ENCODE data around the gene FAM3B. TPM values are rescaled to one million over a fixed set of nuclear protein-coding genes. Genes with fewer than 3 reads are reported as not detected.

The FAM3B gene
- polyA plus RNA-seq, 1 donor from 2014 or later: not detected

DNA sequence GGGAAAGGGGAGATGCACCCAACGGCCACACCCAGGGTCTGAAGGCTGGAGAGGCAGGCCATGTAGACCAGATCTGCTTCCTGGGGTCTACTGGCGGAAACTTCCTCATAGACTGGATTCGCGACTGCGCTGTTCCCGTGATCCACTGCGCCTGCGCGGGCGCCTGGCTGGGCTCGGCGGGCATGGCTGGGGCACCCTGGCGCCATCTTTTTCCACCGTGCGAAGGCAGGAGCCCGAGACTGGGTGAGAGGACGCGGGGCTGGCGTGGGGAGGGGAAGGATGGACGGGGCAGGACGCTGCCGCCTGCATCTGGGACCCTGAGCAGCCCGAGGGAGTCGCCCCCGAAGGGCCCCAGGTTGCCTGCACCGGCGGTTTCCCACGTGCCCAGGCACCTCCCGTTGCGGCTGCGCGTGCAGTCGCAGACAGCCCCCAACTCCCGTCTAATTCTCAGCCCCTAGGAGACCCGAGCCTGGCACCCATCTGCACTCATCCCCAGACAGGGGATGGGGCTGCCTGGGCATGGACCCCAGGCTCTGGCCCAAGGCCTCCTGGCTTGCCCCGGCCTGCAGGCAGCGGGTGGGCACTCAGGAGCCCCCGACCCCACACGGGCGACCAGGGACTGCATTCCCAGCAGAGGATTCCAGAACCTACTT, 12.4 kb upstream of the FAM3B start:
- no peak overlapping the region for H3K27ac ChIP-seq (ENCODE audit: low read length)
- no peak overlapping the region for H3K4me3 ChIP-seq (ENCODE audit: low read length)
- H2AFZ ChIP-seq (ENCODE audit: low read depth, low read length): no peak overlapping the region
- H3K4me2 ChIP-seq (ENCODE audit: low read length): no peak overlapping the region
- no peak overlapping the region for H3K9ac ChIP-seq (ENCODE audit: low read length)
- H4K20me1 ChIP-seq (ENCODE audit: insufficient read depth): no peaks in the 10 kb centered on the region
- TF ChIP-seq EP300 (conservative IDR thresholded peaks at IDR 0.05; ENCODE audit: poor library complexity, severe bottlenecking): no peak
- no peak for TF ChIP-seq RAD21 (conservative IDR thresholded peaks at IDR 0.05)
- no peak for TF ChIP-seq POLR2AphosphoS5 (IDR thresholded peaks at IDR 0.05)
- TF ChIP-seq MXI1 (conservative IDR thresholded peaks at IDR 0.05; ENCODE audit: poor library complexity, severe bottlenecking): no peak
- TF ChIP-seq, protein P1, sequence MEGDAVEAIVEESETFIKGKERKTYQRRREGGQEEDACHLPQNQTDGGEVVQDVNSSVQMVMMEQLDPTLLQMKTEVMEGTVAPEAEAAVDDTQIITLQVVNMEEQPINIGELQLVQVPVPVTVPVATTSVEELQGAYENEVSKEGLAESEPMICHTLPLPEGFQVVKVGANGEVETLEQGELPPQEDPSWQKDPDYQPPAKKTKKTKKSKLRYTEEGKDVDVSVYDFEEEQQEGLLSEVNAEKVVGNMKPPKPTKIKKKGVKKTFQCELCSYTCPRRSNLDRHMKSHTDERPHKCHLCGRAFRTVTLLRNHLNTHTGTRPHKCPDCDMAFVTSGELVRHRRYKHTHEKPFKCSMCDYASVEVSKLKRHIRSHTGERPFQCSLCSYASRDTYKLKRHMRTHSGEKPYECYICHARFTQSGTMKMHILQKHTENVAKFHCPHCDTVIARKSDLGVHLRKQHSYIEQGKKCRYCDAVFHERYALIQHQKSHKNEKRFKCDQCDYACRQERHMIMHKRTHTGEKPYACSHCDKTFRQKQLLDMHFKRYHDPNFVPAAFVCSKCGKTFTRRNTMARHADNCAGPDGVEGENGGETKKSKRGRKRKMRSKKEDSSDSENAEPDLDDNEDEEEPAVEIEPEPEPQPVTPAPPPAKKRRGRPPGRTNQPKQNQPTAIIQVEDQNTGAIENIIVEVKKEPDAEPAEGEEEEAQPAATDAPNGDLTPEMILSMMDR (IDR thresholded peaks at IDR 0.05; ENCODE audit: poor library complexity, severe bottlenecking): no peak
- TF ChIP-seq, protein P2, sequence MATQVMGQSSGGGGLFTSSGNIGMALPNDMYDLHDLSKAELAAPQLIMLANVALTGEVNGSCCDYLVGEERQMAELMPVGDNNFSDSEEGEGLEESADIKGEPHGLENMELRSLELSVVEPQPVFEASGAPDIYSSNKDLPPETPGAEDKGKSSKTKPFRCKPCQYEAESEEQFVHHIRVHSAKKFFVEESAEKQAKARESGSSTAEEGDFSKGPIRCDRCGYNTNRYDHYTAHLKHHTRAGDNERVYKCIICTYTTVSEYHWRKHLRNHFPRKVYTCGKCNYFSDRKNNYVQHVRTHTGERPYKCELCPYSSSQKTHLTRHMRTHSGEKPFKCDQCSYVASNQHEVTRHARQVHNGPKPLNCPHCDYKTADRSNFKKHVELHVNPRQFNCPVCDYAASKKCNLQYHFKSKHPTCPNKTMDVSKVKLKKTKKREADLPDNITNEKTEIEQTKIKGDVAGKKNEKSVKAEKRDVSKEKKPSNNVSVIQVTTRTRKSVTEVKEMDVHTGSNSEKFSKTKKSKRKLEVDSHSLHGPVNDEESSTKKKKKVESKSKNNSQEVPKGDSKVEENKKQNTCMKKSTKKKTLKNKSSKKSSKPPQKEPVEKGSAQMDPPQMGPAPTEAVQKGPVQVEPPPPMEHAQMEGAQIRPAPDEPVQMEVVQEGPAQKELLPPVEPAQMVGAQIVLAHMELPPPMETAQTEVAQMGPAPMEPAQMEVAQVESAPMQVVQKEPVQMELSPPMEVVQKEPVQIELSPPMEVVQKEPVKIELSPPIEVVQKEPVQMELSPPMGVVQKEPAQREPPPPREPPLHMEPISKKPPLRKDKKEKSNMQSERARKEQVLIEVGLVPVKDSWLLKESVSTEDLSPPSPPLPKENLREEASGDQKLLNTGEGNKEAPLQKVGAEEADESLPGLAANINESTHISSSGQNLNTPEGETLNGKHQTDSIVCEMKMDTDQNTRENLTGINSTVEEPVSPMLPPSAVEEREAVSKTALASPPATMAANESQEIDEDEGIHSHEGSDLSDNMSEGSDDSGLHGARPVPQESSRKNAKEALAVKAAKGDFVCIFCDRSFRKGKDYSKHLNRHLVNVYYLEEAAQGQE (IDR thresholded peaks at IDR 0.05; ENCODE audit: borderline replicate concordance): no peak
- no peak for TF ChIP-seq EZH2 (IDR thresholded peaks at IDR 0.05; ENCODE audit: borderline replicate concordance, insufficient read depth, low read length, poor library complexity, severe bottlenecking)
- TF ChIP-seq TAF1 (IDR thresholded peaks at IDR 0.05; ENCODE audit: low read depth): no peak
- TF ChIP-seq SMC3 (conservative IDR thresholded peaks at IDR 0.05; ENCODE audit: poor library complexity): no peak
- H3K36me3 ChIP-seq (ENCODE audit: insufficient read depth, low read length): no peaks in the 10 kb centered on the region
- H3K9me3 ChIP-seq (ENCODE audit: low read length): peaks cover 3% of the 10 kb centered on the region
- no peaks in the 10 kb centered on the region for H3K9me2 ChIP-seq (ENCODE audit: insufficient read depth, low read length)
- no peaks in the 10 kb centered on the region for H3K79me2 ChIP-seq (replicated peaks; ENCODE audit: insufficient read depth, low read length)
- no peaks in the 10 kb centered on the region for H3F3A ChIP-seq (ENCODE audit: insufficient read depth, low read length, poor library complexity, severe bottlenecking)
- H3K27me3 ChIP-seq (ENCODE audit: insufficient read depth, low read depth, low read length): no peaks in the 10 kb centered on the region

- Histone ChIP-seq H3K4me2 (ENCODE audit: low read length) (no peak overlapping the region), H2AFZ (ENCODE audit: low read depth, low read length) (no peak overlapping the region)
- TF ChIP-seq EP300 (conservative IDR thresholded peaks at IDR 0.05; ENCODE audit: poor library complexity, severe bottlenecking): no peak
- TF ChIP-seq, protein P2 (IDR thresholded peaks at IDR 0.05; ENCODE audit: borderline replicate concordance): no peak
- no peak for TF ChIP-seq TAF1 (IDR thresholded peaks at IDR 0.05; ENCODE audit: low read depth)
- TF ChIP-seq, protein P1 (IDR thresholded peaks at IDR 0.05; ENCODE audit: poor library complexity, severe bottlenecking): no peak
- TF ChIP-seq MXI1 (conservative IDR thresholded peaks at IDR 0.05; ENCODE audit: poor library complexity, severe bottlenecking): no peak
- TF ChIP-seq RAD21 (conservative IDR thresholded peaks at IDR 0.05): no peak
- no peak for TF ChIP-seq SMC3 (conservative IDR thresholded peaks at IDR 0.05; ENCODE audit: poor library complexity)
Observed at GRCh38 chr21:41307219-41307618, 9.4 kb upstream of the FAM3B start.

More at GRCh38 chr21:41307219-41307618, 9.4 kb upstream of the FAM3B start:
- Histone ChIP-seq H3K9ac (ENCODE audit: low read length) (no peak overlapping the region), H3K36me3 (ENCODE audit: insufficient read depth, low read length) (no peaks in the 10 kb centered on the region), H3F3A (ENCODE audit: insufficient read depth, low read length, poor library complexity, severe bottlenecking) (no peaks in the 10 kb centered on the region), H3K27ac (ENCODE audit: low read length) (no peak overlapping the region), H3K4me3 (ENCODE audit: low read length) (no peak overlapping the region), H3K79me2 (replicated peaks; ENCODE audit: insufficient read depth, low read length) (no peaks in the 10 kb centered on the region), H3K27me3 (ENCODE audit: insufficient read depth, low read depth, low read length) (no peaks in the 10 kb centered on the region), H3K9me2 (ENCODE audit: insufficient read depth, low read length) (no peaks in the 10 kb centered on the region), H4K20me1 (ENCODE audit: insufficient read depth) (no peaks in the 10 kb centered on the region), H3K9me3 (ENCODE audit: low read length) (no peaks in the 10 kb centered on the region)
